ENCODE data around the gene GOLIM4. TPM values are rescaled to one million over a fixed set of nuclear protein-coding genes. Genes with fewer than 3 reads are reported as not detected.

GOLIM4 gene
- polyA plus RNA-seq, 1 experiment = 34.4 TPM

DNA sequence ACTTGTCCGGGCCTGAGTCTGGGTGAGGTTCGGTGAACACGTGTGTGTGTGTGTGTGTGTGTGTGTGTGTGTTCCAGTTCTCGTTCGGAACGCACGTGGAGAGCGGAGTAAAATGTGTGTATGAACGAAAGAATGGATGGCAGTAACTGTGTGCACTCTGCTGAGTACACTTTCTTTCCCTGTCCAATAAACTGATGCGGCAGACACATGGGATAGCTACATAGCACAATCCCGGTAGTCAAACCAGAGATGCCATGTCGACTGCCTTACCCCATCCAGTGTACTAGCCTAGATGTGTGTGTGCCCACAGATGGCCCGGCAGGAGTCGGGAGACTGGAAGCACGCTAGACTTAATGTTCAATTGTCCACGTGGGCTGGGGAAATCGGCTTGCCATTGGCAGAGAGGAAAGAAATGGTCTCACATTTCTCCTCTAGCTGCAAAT is 507 bp upstream of the GOLIM4 start:
- Histone ChIP-seq H3K27ac (ENCODE audit: low read depth, low read length) (peak overlapping the region; percentile 77), H3K9me3 (ENCODE audit: control insufficient read depth, insufficient read depth, low read length) (no peaks in the 10 kb centered on the region), H3K27me3 (ENCODE audit: control insufficient read depth, insufficient read depth, low read length) (no peaks in the 10 kb centered on the region), H3K4me3 (ENCODE audit: low read depth, low read length) (peak overlapping the region; percentile 88)
- TF ChIP-seq, protein P1, sequence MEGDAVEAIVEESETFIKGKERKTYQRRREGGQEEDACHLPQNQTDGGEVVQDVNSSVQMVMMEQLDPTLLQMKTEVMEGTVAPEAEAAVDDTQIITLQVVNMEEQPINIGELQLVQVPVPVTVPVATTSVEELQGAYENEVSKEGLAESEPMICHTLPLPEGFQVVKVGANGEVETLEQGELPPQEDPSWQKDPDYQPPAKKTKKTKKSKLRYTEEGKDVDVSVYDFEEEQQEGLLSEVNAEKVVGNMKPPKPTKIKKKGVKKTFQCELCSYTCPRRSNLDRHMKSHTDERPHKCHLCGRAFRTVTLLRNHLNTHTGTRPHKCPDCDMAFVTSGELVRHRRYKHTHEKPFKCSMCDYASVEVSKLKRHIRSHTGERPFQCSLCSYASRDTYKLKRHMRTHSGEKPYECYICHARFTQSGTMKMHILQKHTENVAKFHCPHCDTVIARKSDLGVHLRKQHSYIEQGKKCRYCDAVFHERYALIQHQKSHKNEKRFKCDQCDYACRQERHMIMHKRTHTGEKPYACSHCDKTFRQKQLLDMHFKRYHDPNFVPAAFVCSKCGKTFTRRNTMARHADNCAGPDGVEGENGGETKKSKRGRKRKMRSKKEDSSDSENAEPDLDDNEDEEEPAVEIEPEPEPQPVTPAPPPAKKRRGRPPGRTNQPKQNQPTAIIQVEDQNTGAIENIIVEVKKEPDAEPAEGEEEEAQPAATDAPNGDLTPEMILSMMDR (IDR thresholded peaks at IDR 0.05; ENCODE audit: low read depth, low read length) = peak; percentile 14; the same call in 1 of the 2 replicates
- DNase-seq (ENCODE audit: low read depth, low spot score) = peak; percentile 69
- ChIA-PET CTCF (interaction anchor here (0.6 to 1.5 kb wide), 5 partner anchors 9 to 55 kb away, joined by 3 to 5 read pairs (median 4); no protein-coding TSS in a partner anchor), POLR2A (interaction anchor here (0.6 to 0.8 kb wide), 4 partner anchors 14 to 1074 kb away, joined by 3 to 7 read pairs (median 4); no protein-coding TSS in a partner anchor)

GRCh38 chr3:168094877-168095610 is 680 bp downstream of the GOLIM4 start:
- H3K27ac ChIP-seq (ENCODE audit: low read depth, low read length) = peak overlapping the region; percentile 90
- TF ChIP-seq, protein P1 (IDR thresholded peaks at IDR 0.05; ENCODE audit: low read depth, low read length) = peak; percentile 37; the same call in 1 of the 2 replicates
- H3K9me3 ChIP-seq (ENCODE audit: control insufficient read depth, insufficient read depth, low read length) = no peaks in the 10 kb centered on the region
- no peaks in the 10 kb centered on the region for H3K27me3 ChIP-seq (ENCODE audit: control insufficient read depth, insufficient read depth, low read length)
- H3K4me3 ChIP-seq (ENCODE audit: low read depth, low read length) = peak overlapping the region; percentile 88
- POLR2A ChIA-PET = interaction anchor here (0.9 kb wide), 1 partner anchor 22 kb away, joined by 3 read pairs; no protein-coding TSS in a partner anchor
- CTCF ChIA-PET = interaction anchor here (0.8 to 2.8 kb wide), 6 partner anchors 32 to 71 kb away, joined by 3 to 17 read pairs (median 6); no protein-coding TSS in a partner anchor
- DNase-seq (ENCODE audit: low read depth, low spot score) = no peak

DNA sequence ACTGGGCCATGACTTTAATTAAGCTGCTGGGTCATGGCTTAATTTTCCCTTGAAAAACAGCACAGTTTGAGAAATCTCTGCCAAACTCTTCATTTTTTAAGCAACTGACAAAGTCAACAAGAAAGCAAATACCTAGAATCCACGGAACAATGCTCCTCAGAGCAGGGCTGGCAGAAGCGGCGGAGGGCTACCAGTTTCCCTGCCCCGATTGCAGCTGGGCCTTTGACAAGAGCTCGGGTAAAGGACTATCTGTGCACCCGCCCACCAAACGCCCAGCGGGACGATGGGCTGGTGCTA is 1.2 kb downstream of the GOLIM4 start:
- H3K9me3 ChIP-seq (ENCODE audit: control insufficient read depth, insufficient read depth, low read length) = no peaks in the 10 kb centered on the region
- no peak for DNase-seq (ENCODE audit: low read depth, low spot score)
- H3K27me3 ChIP-seq (ENCODE audit: control insufficient read depth, insufficient read depth, low read length) = no peaks in the 10 kb centered on the region
- peak overlapping the region; percentile 77 for H3K27ac ChIP-seq (ENCODE audit: low read depth, low read length)
- peak overlapping the region; percentile 88 for H3K4me3 ChIP-seq (ENCODE audit: low read depth, low read length)
- POLR2A ChIA-PET = interaction anchor here (0.9 kb wide), 1 partner anchor 21 kb away, joined by 3 read pairs; no protein-coding TSS in a partner anchor
- CTCF ChIA-PET = interaction anchor here (0.8 to 2.8 kb wide), 6 partner anchors 32 to 71 kb away, joined by 3 to 17 read pairs (median 6); no protein-coding TSS in a partner anchor
- TF ChIP-seq, protein P1 (IDR thresholded peaks at IDR 0.05; ENCODE audit: low read depth, low read length) = no peak; the same call in 1 of the 2 replicates

DNA sequence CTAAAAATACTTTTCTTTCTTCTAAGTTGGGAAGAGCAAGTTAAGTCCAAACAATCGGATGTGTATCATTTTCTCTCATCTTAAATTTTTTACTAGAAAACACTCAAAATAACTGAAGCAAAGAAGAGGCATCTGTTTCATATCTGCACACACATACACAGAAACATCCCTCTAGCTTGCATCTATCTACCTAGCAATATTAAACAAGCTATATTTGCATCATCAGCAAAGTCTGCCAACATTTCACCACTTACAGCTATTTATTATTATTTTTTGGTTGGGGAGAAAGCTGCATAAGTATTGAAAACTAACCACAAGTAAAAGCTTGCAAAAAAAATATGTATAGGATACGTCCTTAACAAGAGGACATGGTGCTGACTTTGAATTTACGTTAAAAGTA is 1.9 kb downstream of the GOLIM4 start:
- H3K27me3 ChIP-seq (ENCODE audit: control insufficient read depth, insufficient read depth, low read length) = no peaks in the 10 kb centered on the region
- no peak for DNase-seq (ENCODE audit: low read depth, low spot score)
- TF ChIP-seq, protein P1 (IDR thresholded peaks at IDR 0.05; ENCODE audit: low read depth, low read length) = no peak
- peak overlapping the region; percentile 88 for H3K4me3 ChIP-seq (ENCODE audit: low read depth, low read length)
- CTCF ChIA-PET = interaction anchor here (1.0 to 2.8 kb wide), 6 partner anchors 33 to 72 kb away, joined by 3 to 17 read pairs (median 6); no protein-coding TSS in a partner anchor
- POLR2A ChIA-PET = no interaction called here
- no peak overlapping the region for H3K27ac ChIP-seq (ENCODE audit: low read depth, low read length)
- H3K9me3 ChIP-seq (ENCODE audit: control insufficient read depth, insufficient read depth, low read length) = no peaks in the 10 kb centered on the region

DNA sequence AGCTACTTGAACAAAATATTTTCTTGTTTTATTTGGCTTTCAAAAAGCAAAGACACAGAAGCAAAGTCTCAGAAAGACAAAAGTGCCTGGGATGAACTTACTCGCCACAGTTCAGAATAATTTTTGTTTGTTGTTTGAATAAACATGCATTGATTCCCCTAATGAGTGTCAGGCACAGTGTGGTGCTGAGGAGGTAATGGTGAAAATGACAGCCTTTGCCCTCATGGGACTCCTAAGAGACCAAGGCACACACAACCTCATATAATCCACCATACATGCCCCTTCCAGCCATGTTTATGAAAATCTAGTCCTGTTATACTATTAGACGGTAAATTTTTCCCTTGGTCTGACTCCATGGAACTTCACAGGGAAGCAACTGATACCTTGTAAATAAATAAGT is 2.5 kb downstream of the GOLIM4 start:
- ChIA-PET CTCF (interaction anchor here (1.1 to 2.8 kb wide), 3 partner anchors 46 to 73 kb away, joined by 4 to 17 read pairs (median 8); no protein-coding TSS in a partner anchor), POLR2A (no interaction called here)
- H3K27me3 ChIP-seq (ENCODE audit: control insufficient read depth, insufficient read depth, low read length) = no peaks in the 10 kb centered on the region
- DNase-seq (ENCODE audit: low read depth, low spot score) = no peak
- H3K27ac ChIP-seq (ENCODE audit: low read depth, low read length) = no peak overlapping the region
- peak overlapping the region; percentile 88 for H3K4me3 ChIP-seq (ENCODE audit: low read depth, low read length)
- TF ChIP-seq, protein P1 (IDR thresholded peaks at IDR 0.05; ENCODE audit: low read depth, low read length) = no peak
- no peaks in the 10 kb centered on the region for H3K9me3 ChIP-seq (ENCODE audit: control insufficient read depth, insufficient read depth, low read length)
